ENCODE measurements around the gene ARID2. TPM values are rescaled to one million over a fixed set of nuclear protein-coding genes. Genes with fewer than 3 reads are reported as not detected.

Gene ARID2
- total RNA-seq, 2 donors from 2014 or later, result 26.8 to 29.1 TPM

DNA sequence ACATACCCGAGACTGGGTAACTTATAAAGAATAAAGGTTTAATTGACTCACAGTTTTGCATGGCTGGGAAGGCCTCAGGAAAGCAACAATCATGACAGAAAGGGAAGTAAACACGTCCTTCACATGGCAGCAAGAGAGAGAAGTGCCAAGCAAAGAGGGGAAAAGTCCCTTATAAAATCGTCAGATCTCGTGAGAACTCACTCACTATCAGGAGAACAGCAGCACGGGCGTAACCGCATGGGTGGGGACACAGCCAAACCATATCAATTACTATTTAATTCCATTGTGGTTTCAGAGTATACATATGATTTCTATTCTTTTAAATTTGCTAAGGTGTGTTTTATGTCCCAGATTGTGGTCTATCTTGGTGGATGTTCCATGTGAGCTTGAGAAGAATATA lies 142.9 kb downstream of the ARID2 start:
- peaks cover 4% of the 10 kb centered on the region for H3K36me3 ChIP-seq
- no peak for DNase-seq
- H3K27ac ChIP-seq, result no peak overlapping the region
- no peaks in the 10 kb centered on the region for H3K27me3 ChIP-seq
- no peaks in the 10 kb centered on the region for H3K4me1 ChIP-seq
- H3K9ac ChIP-seq (ENCODE audit: low read depth in 2 of 2, low read length in 2 of 2), result no peak overlapping the region
- H3K4me3 ChIP-seq, result no peak overlapping the region
- TF ChIP-seq, protein P1, sequence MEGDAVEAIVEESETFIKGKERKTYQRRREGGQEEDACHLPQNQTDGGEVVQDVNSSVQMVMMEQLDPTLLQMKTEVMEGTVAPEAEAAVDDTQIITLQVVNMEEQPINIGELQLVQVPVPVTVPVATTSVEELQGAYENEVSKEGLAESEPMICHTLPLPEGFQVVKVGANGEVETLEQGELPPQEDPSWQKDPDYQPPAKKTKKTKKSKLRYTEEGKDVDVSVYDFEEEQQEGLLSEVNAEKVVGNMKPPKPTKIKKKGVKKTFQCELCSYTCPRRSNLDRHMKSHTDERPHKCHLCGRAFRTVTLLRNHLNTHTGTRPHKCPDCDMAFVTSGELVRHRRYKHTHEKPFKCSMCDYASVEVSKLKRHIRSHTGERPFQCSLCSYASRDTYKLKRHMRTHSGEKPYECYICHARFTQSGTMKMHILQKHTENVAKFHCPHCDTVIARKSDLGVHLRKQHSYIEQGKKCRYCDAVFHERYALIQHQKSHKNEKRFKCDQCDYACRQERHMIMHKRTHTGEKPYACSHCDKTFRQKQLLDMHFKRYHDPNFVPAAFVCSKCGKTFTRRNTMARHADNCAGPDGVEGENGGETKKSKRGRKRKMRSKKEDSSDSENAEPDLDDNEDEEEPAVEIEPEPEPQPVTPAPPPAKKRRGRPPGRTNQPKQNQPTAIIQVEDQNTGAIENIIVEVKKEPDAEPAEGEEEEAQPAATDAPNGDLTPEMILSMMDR (IDR thresholded peaks at IDR 0.05), result no peak
- intact Hi-C loops (cut with DNase I), result no loop called here
- no peaks in the 10 kb centered on the region for H3K9me3 ChIP-seq

DNA sequence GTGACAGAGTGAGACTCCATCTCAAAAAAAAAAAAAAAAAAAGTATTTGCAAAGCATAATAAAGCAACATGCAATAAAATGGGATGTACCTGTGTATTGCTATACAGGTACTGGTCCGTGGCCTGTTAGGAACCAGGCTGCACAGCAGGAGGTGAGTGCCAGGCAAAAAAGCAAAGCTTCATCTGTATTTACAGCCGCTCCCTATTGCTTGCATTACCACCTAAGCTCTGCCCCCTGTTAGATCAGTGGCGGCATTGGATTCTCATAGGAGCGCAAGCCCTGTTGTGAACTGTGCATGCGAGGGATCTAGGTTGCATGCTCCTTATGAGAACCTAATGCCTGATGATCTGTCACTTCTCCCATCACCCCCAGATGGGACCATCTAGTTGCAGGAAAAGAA lies 147.6 kb downstream of the ARID2 start:
- H3K27ac ChIP-seq, result no peak overlapping the region
- H3K9ac ChIP-seq (ENCODE audit: low read depth in 2 of 2, low read length in 2 of 2), result no peak overlapping the region
- no peak for DNase-seq
- no peaks in the 10 kb centered on the region for H3K9me3 ChIP-seq
- peaks cover 4% of the 10 kb centered on the region for H3K36me3 ChIP-seq
- no peaks in the 10 kb centered on the region for H3K4me1 ChIP-seq
- H3K27me3 ChIP-seq, result no peaks in the 10 kb centered on the region
- TF ChIP-seq, protein P1 (IDR thresholded peaks at IDR 0.05), result no peak
- no peak overlapping the region for H3K4me3 ChIP-seq
- intact Hi-C loops (cut with DNase I), result no loop called here

DNA sequence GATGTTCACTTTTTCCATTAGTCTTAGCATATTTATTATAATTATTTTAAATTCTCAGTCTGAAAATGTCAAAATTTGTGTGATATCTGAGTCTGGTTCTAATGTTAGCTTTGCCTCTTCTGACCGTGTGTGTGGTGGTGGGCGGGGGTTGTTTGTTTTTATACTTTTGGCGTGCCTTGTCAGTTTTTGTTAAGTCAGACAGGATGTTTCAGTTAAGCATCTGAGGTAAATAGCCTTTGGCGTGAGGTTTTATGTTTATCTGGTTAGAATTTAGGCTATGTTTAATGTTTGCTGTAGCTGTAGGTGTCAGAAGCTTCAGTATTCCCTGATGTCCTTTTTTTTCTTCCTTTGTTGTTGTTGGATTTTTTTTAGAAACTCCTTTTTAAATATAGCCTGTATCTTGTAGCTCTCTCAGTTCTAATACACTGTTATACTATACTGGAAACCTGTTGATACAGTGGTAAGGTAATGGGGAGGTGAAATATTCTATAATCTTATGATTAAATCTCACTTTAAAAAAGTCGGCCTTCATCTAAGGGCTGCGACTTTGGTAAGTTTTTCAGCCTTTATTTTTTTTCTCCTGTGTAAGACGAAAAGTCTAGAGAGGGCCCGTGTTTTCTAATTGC lies 149.2 kb downstream of the ARID2 start:
- TF ChIP-seq, protein P1 (IDR thresholded peaks at IDR 0.05), result no peak
- Histone ChIP-seq H3K27ac (no peak overlapping the region), H3K4me1 (no peaks in the 10 kb centered on the region), H3K4me3 (no peak overlapping the region), H3K27me3 (no peaks in the 10 kb centered on the region), H3K9me3 (no peaks in the 10 kb centered on the region), H3K9ac (ENCODE audit: low read depth in 2 of 2, low read length in 2 of 2) (no peak overlapping the region), H3K36me3 (peaks cover 4% of the 10 kb centered on the region)
- DNase-seq, result no peak
- intact Hi-C loops (cut with DNase I), result no loop called here

DNA sequence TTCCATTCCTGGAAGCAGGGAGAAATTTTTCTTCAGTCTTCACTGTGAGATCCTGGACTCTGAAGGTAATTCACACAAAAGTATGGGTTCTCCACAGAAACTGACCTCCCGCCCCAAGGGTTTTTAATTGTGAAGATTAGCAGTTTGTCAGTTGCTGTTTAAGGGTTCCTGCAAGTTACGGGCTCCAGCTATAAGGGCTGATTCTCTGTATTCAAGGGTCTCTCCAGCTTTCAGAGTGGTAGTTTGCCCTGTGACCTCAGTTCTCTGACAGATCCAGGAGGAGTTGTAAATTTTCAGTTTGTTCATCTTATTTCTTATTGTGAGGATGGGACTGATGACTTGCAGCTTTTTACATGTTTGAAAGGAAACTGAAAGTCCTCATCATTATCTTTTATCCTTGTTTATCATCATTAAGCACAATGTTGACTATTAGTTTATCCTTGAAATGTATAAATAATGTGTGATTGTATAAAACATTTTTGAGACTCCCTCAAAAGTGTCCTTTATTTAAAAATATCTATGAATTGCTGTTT lies 149.9 kb downstream of the ARID2 start:
- Histone ChIP-seq H3K9ac (ENCODE audit: low read depth in 2 of 2, low read length in 2 of 2) (no peak overlapping the region), H3K9me3 (no peaks in the 10 kb centered on the region), H3K27me3 (no peaks in the 10 kb centered on the region), H3K4me1 (no peaks in the 10 kb centered on the region), H3K36me3 (peaks cover 4% of the 10 kb centered on the region), H3K4me3 (no peak overlapping the region), H3K27ac (no peak overlapping the region)
- DNase-seq, result no peak
- intact Hi-C loops (cut with DNase I), result no loop called here
- TF ChIP-seq, protein P1 (IDR thresholded peaks at IDR 0.05), result no peak

DNA sequence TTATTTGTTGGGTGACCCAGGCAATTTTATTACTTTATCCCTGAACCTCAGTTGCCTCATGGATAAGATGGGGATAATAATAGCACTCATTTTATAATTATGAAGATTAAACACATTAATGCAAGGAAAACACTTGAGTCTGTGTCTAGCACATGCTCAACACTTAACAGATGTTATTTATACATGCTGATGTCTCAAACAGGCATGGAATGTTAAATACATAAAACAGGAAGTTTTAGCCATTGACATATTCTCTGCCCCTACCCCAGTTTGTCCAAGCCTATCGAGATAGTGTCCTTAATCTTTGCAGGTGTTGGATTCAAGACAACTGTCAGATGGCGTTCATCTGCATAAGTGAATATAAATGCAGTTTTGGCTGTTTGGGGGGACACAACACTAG lies 151.0 kb downstream of the ARID2 start:
- Histone ChIP-seq H3K4me3 (no peak overlapping the region), H3K9ac (ENCODE audit: low read depth in 2 of 2, low read length in 2 of 2) (no peak overlapping the region), H3K27ac (no peak overlapping the region), H3K4me1 (no peaks in the 10 kb centered on the region), H3K36me3 (no peaks in the 10 kb centered on the region), H3K9me3 (no peaks in the 10 kb centered on the region), H3K27me3 (no peaks in the 10 kb centered on the region)
- intact Hi-C loops (cut with DNase I), result no loop called here
- TF ChIP-seq, protein P1 (IDR thresholded peaks at IDR 0.05), result no peak
- no peak for DNase-seq

Data from colonic mucosa (tissue), 4 donors.